ENCODE measurements around the gene TRIM71.
"Not testable (repeated sequence)": the region's sequence is repeated elsewhere in the genome, so short reads cannot be mapped to it uniquely, and the experiment has no call there.

The TRIM71 gene

GRCh38 chr3:32895701-32896100 lies 77.9 kb downstream of the TRIM71 start:
- DNase-seq, result no peak

GRCh38 chr3:32896143-32896542 lies 78.3 kb downstream of the TRIM71 start:
- no peak for DNase-seq

DNA sequence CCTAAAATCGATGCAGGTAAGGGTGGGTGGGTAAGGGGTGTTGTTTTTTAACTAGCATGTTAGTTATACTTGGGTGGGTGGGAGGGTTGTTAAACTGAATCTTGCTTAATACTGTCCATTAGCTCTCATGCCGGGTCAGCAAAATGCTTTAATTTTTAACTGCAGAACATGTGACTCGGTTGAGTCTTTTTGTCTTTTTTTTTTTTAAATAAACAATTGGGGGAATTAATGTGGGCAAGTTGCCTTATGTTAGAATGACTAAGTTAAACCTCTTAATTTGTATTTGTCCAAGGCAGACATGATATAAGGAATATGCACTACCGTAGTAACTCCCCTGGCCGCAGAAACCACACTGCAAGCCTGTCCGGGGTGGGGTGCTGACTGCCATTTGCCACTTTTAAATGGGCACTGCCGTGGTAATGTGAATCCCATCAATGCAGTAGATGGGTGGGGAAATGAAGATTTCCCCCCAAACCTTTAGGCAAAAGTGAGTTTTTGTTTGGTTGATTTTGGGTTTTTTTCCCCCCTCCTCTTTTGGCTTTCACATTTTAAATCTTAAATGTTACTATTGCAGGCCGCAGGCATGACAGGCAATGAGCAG lies 79.3 kb downstream of the TRIM71 start:
- no peak for DNase-seq

- DNase-seq, result no peak
These were observed 80.3 kb downstream of the TRIM71 start for GRCh38 chr3:32897981-32898623.

- DNase-seq, result no peak
These were observed 81.5 kb downstream of the TRIM71 start for GRCh38 chr3:32899265-32899664.

DNA sequence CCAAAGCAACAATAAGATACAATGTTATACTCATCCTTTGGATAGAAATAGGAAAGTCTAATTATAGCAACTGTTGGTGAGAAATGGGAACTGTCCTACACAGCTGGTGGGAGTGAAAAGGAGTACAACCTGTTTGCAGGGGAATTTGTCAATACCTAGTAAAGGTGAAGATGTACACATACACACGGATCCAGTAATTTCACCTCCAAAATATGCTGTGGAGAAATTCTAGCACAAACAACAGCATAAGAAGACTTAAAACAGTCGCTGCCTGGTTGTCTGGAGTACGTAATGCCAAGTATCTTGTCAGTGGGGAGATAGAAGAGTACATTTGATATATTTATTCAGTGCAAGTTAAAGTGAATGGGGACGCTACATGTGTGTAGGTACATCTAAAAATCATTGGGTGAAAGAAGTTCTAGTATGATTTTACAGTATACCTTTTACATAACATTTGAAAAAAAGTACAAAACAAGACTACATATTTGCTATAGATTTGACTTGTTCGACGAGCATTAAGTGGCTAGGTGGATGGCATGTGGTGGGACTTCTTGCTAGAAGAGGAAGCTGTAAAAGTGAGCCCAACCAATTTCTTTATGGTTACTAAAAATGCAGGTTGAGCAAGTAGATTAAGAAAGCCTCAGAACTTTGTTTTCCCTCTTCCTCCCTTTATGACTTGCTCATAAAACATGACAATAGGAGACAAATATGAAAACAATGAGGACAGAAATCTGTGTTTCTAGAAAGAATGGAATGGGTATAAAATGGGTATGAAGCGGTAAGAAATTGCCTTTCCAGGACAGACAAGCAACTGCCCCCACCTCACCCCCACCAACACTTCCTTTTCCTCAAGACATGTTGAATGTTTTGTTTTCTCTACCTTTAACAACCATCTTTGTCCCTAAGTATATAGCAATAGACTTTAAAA lies 83.5 kb downstream of the TRIM71 start:
- DNase-seq, result no peak

DNA sequence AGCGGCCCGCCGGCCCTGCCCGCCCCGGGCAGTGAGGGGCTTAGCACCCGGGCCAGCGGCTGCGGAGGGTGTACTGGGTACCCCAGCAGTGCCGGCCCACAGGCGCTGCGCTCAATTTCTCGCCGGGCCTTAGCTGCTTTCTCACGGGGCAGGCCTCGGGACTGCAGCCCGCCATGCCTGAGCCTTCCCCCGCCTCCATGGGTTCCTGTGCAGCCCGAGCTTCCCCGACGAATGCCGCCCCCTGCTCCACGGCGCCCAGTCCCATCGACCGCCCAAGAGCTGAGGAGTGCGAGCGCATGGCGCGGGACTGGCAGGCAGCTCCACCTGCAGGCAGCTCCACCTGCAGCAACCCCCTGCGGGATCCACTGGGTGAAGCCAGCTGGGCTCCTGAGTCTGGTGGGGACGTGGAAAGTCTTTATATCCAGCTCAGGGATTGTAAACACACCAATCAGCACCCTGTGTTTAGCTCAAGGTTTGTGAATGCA lies 85.1 kb downstream of the TRIM71 start:
- DNase-seq, result peak; percentile 21

- no peak for DNase-seq
These were observed 86.2 kb downstream of the TRIM71 start for GRCh38 chr3:32903953-32904352.

DNA sequence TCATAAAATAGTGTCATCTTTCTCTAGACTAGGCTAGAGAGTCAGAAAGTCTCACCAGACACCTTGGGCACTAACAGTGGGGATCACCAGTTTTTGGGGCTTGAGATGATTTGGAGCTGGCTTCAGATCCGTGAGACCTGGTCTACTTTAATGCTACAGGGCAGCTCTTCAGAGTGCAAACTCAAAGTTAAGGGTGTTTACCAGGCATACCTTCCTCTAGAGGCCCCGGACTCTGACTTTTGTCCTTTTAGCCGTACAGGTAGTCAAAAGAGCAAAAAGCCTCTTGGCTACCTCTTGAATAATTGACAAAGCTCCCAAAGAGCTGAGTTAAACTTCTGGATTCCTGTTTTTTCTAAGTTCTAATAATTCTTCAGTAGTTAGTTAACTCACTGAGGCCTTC lies 92.2 kb downstream of the TRIM71 start:
- DNase-seq, result no peak

GRCh38 chr3:32910954-32911353 lies 93.2 kb downstream of the TRIM71 start:
- no peak for DNase-seq

GRCh38 chr3:32912046-32912445 lies 94.2 kb downstream of the TRIM71 start:
- DNase-seq, result no peak

DNA sequence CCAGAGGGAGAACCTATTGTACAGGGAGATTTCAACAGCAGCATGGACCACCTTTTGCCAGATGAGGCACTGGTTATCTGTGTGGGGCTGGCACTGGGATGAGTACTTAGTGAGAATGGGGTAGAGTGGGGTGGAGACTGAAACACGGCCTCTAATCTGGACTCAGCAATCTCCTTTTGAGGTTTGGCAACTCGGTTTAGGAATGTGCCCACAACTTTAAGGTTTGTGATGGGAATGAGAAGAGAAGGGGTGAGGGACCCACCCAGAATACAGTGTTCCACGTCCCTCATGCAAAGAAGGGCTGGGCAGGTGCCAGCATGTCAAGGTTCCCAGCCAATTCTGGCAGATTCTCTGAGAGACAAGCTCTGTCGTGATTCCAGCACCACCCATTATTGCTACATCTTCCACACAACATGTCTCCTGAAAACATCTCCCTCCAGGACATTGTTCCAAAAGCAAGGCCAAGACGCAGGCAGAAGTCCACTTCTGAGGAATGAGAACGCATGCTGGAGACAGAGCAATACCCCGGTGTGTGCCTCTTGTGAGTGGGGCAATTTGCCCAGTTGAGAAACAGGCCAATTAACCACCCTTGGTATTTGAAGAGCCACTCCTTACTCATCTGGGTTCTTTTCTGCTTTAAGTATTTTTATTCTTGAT lies 96.1 kb downstream of the TRIM71 start:
- no peak for DNase-seq

GRCh38 chr3:32919920-32920319 lies 102.1 kb downstream of the TRIM71 start:
- no peak for DNase-seq

GRCh38 chr3:32922078-32922477 lies 104.3 kb downstream of the TRIM71 start:
- DNase-seq, result no peak

DNA sequence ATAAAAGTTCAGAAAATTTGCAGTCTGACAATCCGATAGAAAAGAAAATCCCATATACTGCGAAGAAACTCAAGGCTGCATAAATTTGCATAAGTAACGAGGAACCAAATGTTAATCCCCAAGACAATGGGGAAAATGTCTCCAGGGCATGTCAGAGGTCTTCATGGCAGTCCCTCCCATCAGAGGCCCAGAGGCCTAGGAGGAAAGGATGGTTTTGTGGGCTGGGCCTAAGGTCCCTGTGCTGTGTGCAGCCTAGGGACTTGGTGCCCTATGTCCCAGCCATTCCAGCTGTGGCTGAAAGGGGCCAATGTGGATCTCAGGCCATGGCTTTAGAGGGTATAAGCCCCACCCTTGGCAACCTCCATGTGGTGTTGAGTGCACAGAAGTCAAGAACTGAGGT lies 112.4 kb downstream of the TRIM71 start:
- DNase-seq, result no peak

- not testable (repeated sequence) for DNase-seq
These were observed 113.5 kb downstream of the TRIM71 start for GRCh38 chr3:32931273-32931672.

DNA sequence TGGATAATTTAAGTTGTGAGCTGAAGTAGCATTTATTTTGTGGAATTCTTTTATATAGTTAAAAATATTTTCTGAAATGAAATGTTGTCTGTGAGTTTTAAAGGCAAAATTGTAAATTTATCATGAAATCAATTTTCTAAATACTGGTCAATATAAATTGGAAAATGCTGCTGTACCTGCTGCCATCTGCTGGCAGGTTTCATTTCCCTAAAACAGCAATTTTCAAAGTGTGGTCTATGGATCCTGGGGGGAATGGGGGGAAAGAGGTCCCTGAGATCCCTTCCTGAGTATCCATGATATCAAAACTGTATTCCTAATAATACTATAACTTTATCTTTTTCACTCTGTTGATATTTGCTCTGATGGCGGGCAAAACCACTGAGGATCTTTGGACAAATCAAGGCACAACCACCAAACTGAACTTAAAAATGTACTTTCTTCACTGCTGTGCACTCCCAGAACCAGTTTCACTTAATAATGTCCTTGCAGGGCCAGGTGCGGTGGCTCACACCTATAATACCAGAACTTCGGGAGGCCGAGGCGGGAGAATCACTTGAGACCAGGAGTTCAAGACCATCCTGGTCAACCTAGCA lies 116.4 kb downstream of the TRIM71 start:
- no peak for DNase-seq

GRCh38 chr3:32937331-32937730 lies 119.5 kb downstream of the TRIM71 start:
- DNase-seq, result no peak

- DNase-seq, result not testable (repeated sequence)
These were observed 121.9 kb downstream of the TRIM71 start for GRCh38 chr3:32939531-32940284.

DNA sequence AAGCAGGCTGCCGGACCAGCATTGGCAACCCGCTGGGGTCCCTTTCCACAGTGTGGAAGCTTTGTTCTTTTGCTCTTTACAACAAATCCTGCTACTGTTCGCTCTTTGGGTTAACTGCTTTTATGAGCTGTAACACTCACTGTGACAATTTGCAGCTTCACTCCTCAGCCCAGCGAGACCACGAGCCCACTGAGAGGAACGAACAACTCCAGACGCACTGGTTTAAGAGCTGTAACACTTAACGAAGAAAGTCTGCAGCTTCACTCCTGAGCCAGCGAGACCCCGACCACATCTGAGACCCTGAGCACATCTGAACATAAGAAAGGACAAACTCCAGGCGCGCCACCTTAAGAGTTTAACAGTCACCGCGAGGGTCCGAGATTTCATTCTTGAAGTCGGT lies 122.9 kb downstream of the TRIM71 start:
- DNase-seq, result no peak

DNA sequence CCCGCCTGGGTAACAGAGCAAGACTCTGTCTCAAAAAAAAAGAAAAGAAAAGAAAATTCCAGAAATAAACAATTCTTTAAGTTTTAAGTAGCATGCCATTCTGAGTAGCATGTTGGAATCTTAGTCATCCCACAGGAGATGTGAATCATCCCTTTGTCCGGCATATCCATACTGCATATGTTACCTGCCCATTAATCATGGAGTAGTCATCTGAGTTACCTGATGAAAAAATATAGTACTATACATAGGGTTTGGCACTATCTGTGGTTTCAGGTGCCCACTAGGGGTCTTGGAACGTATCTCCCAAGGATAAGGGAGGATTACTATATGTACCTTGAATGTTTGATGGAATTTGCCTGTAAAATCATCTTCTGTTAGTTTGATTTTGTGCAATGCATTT lies 127.3 kb downstream of the TRIM71 start:
- DNase-seq, result no peak

DNA sequence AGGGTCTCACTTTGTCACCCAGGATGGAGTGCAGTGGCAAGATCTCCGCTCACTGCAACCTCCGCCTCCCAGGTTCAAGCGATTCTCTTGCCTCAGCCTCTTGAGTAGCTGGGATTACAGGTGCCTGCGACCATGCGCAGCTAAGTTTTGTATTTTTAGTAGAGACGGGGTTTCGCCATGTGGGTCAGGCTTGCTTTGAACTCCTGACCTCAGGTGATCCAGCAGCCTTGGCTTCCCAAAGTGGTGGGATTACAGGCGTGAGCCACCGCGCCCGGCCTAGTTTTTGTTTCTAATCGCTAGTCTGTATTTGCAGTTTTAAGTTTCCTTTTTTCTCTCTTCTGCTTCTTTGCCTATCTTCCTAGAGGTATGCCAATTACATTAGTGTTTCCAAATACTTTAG lies 127.8 kb downstream of the TRIM71 start:
- not testable (repeated sequence) for DNase-seq

Measured in activated CD8-positive, alpha-beta memory T cell treated with anti-CD3 and anti-CD28 coated beads, Interleukin-2, amount 50 U/mL, for 4 hours (primary cell).